Dedifferentiated amniotic fluid mesenchymal stem cell (primary cell): Measurements from ENCODE around the gene UCHL5.

Experiments used
- DNase-seq: peaks from one replicate; pipeline ENCODE4 v3.0.0-alpha.2; 2016; ENCODE audit errors: extremely low spot score

UCHL5 gene, protein sequence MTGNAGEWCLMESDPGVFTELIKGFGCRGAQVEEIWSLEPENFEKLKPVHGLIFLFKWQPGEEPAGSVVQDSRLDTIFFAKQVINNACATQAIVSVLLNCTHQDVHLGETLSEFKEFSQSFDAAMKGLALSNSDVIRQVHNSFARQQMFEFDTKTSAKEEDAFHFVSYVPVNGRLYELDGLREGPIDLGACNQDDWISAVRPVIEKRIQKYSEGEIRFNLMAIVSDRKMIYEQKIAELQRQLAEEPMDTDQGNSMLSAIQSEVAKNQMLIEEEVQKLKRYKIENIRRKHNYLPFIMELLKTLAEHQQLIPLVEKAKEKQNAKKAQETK

DNA sequence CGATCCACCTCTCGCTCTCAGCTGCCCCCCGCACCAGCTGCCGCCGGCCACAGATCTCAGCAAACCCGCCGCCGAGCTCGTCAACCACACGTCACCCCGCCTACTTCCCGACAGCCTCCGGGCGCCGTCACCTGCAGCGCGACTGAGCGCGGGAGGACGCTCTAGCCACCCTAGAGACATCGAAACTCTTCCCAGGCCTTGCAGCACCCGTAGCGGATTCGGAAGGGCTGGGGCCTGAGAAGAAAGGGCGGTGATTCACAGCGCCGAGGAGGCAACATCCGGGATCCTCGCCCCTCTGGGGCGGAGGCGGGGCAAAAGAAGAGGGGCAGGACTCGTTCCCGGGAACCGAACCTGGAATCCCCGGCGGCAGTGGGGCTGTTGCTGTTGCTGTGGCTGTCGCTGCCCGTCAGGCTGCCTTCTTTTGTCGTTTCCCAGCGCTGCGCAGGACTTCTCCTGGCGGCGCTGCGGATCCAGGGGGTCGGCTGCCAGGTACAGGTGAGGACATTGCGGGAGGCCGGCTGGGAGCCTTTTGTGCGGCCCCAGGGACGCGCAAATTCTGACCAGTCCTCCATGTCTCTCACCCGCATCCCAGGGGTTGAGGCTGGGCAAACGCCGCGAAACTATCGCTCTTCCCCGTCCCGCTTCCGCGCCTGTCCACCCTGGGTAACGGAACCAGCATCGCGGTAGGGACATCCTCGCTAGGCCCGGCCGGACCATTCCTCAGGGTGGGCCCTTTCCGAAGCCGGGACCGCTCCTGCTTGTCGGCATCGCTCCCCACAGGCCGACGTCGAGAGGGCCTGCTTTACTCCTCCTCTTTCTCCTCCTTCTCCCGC lies at the start of gene UCHL5, which contains the start of gene RO60:
TSS of gene UCHL5 (minus strand) at position 79 of the 833 bp plus-strand sequence. CDS start 100 bp downstream, outside the sequence.
TSS of gene RO60 (plus strand) at position 331 of the 833 bp plus-strand sequence. CDS start 9,443 bp downstream, outside the sequence.
- DNase-seq = peak; percentile 96

DNA sequence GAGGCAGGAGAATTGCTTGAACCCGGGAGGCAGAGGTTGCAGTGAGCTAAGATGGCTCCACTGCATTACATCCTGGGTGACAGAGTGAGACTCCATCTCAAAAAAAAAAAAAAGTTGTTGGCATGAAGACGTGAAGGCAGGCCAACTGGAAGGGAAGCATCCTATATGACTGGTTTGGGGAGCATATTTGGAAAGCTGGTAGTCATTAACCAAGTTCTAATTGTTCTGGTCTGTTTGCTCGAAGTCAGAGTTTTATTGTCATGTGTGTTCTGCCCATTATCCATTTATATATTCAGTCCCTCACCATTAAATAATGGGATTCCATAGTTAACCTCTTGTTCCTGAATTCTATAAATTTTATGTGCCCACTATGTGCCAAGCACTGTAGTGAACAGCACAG lies 49.3 kb upstream of the UCHL5 start:
- no peak for DNase-seq

DNA sequence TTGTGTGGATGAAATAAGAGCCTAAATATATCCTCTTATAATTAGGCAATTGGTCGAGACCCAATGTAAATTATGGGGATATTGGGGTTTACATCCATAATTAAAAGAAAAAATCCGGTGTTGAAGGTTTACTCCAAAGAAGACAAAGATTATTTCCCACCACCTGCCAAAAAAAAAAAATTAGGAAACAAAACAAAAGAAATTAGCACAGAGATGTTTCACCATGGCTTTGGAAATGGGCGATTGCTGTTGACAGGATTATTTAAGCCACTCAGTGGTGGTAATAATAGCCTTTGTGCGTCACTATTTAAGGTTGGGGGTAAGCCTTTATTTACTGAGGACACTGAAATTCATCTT lies 46.6 kb upstream of the UCHL5 start:
- no peak for DNase-seq

DNA sequence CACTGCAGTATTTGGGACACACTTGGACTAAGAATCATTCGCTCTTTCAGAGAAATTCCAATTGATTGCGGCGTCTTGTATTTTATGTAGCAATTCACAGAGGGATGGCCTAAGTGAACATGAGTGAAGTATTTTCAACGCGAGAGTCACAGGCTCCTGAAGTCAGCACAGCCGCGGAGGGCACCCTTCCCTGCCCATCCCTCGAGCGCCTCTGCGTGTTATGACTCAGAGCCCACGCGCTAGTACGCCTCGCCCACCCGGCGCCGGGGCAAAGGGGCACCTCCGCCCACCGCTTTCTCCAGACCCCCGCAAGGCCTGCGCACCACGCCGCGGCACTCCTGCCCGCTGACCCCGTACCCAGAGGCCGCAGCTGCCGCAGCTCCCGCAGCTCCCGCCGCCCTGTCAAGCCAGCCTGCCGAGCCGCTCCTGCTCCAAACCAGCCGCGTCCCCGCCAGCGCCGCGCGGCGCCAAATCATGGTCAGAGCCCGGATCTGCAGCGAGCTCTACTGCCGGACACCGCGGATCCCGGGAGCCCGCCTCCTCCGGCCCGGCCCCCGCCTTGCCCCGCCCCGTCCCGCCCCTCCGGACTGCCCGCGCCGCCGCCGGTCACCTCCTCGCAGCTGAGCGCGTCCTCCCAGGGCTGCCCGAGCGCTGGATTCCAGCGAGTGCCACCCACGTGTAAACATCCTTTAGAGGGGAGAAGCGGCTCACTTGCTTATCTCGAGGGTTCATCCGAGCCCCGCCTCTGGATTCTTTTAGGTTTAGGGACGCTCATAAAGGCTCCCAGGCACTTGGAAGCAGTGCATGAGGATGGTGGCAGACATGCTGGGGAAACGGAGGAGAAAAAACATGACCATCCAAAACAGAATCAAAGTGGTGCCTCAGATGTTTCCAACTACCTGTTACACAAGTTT lies 46.0 kb upstream of the UCHL5 start, which contains the start of gene GLRX2:
TSS of gene GLRX2 (minus strand) at position 508 of the 914 bp plus-strand sequence. CDS start at position 476, 32 bp downstream.
- DNase-seq = peak; percentile 88

DNA sequence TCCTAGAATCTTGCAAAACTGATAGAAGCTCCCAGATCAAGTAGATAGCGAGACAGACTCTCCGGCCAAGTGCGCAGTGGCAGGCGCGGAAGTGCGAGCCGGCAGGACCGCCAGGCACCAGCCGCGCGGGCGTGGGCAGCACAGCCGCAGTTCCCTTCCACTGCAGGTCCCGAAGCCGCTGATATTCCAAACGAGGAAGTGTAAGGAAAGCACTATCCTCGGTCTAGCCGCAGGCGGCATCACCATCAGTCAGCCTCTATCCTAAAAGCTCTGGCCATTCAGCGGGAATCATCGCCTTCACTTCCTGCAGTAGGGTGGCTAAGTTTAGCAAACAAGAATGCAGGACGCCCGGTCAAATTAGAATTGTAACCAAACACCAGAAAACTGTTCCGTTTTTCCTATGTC lies 45.3 kb upstream of the UCHL5 start:
- peak; percentile 38 for DNase-seq

DNA sequence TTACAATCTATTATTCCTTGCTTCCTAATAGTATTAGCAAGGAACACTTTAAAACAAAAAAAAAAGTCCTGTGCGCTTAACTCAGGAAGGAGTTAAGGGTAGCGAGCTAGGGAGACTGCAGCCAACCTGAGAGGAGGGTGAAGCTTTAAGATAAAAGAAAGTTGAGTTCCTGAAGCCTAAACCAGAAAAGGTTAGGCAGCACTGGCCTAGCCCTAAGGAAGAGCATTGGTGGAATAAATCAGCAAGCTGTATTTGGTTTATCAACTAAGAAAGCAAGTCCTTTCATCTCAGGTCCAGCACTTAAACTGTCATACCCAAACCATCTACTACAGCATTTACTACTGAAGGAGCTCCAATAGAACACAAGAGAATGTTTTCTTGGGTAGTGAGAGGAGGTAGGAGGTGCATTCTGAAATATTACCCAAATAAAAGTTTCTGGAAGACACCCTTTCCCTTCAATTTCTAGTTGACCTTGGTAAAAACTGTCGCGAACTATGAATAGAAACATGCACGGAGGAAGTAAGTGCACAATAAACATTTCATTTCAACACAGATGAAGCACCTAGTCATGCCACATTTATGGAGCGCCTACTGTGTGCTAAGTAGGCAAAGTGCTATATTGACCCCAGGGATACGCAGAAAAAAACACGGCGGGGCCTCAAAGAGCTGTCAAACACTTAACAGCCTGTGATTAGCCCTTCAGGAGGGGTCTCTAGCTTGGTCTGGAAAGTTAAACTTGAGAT lies 44.8 kb upstream of the UCHL5 start:
- no peak for DNase-seq

DNA sequence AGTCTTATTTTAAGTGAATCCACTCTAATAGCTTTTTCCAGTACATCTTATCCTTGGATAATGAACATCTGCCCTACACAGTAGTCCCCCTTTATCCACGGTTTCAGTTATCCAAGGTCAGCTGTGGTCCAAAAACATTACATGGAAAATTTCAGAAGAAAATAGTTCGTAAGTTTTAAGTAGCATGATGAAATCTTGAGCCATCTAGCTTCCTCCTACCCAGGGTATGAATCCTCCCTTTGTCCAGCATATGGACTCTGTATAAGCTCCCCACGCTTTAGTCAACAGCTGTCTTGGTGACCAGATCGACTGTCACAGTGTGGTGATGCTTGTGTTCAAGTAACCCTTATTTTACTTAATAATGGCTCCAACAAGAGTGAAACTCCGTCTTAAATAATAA lies 43.5 kb upstream of the UCHL5 start:
- DNase-seq = no peak

DNA sequence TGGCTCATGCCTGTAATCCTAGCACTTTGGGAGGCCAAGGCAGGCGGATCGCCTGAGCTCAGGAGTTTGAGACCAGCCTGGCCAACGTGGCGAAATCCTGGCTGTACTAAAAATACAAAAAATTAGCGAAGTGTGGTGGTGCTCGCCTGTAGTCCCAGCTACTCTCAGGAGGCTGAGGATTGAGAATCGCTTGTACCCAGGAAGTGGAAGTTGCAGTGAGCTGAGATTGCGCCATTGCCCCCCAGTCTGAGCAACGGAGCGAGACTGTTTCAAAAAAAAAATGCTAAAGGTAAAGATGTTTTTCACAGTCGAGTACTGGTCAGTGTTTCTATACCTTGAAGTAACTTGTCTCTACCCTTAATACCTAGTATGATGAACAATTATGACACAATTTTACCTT lies 35.0 kb upstream of the UCHL5 start:
- DNase-seq = no peak

DNA sequence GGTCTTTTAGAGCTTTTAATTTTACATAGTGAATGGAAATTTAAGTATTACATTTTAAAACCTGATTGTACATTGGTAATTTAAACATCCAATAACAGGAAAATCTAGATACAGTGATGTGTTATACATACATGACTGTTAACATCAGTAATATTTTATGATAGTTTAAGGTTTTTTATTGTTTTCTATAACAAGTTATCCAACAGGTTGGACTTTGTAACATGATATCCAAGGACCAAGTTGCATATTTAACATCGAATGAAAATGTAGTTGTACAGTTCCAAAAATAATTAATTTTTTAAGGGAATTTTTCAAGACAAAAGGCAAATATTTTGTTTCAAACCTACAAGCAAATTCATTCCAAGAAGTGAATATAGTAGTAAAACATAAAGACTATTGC lies 31.7 kb upstream of the UCHL5 start:
- no peak for DNase-seq

DNA sequence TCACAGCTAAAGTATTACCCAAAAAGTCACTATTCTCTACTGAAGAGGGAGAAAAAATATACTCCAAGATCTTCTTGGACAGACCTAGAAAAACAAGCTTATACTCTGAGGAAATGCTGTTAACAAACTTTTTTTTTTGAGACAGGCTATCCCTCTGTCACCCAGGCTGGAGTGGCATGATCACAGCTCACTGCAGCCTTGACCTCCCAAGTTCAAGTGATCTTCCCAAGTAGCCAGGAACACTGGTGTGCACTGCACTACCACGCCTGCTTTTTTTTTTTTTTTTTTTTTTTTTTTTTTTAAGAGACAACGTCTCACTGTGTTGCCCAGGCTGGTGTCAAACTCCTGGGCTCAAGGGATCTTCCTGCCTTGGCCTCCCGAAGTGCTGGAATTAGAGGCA lies 28.7 kb upstream of the UCHL5 start:
- no peak for DNase-seq

DNA sequence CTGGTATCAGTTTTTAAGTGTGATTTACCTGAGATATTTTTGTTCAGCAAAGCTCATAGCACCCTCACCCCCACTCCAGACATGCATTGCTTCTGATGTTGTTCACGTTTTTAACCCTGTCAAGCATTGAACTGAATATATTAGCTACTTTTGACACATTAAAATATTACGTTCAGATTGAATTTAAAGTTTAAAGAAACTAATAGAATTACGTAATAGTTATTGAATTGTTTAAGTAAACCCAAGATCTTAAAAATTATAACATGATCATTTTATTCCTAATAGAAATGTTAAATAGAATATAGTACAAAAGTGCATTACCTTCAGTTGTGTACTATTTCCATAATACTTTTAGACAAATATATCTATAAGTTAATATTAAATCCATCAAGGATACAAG lies 27.2 kb upstream of the UCHL5 start:
- DNase-seq = no peak

DNA sequence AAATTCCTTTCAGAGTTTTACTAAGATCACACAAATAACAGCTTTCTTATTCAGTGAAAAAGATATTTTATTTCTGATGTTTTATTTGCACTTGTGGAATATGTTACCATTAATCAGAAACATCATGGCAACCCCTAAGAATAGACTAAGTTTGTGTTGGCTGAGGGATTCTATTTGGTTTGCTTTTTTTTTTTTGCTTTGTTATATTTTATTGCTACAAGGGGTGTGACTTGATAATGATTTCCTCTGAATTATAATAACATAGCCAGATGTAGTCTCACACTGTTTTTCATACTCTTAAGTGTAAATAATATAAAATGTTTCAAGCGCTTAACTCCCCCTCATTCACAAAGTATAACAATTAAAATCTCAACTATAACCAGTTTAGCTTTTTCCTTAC lies 26.1 kb upstream of the UCHL5 start:
- DNase-seq = no peak

DNA sequence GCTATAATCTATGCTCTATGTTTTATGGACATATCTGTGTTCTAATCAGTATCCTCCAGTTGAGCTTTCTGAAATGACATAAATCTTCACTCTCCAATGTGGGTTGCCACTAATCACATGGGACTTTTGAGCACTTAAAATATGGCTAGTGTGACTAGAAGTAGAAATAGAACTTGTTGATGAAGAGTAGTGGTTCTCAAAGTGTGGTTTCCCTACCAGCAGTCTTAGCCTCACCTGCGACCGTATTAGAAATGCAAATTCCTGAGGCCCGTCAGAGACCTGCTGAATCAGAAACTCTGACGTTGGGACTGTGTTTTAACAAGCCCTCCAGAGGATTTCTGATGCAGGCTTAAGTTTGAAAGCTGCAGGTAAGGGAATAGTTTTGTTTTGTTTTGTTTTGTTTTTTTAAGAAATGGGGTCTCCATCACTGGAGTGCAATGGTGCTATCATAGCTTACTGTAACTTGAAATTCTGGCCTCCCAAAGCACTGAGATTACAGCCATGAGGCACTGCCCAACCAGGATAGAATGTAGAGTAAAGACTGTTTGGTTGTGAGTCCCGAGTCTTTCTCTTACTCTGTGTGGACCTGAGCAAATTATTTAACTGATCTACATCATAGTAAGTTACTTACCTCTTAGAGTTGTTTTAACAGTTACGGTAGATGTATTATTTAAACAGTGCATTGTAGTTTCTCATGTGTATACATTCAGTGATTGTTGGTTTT lies 24.4 kb upstream of the UCHL5 start:
- no peak for DNase-seq

DNA sequence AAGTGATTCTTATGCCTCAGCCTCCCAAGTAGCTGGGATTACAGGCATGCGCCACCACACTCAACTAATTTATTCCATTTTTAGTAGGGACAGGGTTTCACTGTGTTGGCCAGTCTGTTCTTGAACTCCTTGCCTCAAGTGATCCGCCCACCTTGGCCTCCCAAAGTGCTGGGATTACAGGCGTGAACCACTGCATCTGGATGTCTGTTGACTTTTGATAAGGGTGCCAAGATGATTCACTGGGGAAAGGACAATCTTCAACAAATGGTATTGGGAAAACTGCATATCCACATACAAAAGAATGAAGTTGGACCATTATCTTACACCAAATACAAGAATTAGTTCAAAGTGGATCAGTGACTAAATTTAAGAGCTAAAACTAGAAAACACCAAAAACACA lies 20.0 kb upstream of the UCHL5 start:
- DNase-seq = no peak

DNA sequence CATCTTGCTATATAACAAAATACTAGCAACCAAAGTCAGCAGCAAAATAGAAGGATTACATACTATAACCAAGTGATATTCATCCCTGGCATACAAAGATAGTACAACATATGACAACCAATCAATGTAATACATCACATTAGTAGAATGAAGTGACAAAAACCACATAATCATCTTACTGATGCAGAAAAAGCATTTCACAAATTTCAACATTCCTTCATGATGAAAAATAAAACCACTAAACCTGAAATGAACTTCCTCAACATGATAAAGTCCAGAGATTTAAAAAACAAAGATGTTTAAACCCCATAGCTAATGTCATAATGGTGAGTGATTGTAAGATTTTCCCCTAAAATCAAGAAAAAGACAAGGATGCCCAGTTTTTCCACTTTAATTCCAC lies 18.8 kb upstream of the UCHL5 start:
- no peak for DNase-seq

DNA sequence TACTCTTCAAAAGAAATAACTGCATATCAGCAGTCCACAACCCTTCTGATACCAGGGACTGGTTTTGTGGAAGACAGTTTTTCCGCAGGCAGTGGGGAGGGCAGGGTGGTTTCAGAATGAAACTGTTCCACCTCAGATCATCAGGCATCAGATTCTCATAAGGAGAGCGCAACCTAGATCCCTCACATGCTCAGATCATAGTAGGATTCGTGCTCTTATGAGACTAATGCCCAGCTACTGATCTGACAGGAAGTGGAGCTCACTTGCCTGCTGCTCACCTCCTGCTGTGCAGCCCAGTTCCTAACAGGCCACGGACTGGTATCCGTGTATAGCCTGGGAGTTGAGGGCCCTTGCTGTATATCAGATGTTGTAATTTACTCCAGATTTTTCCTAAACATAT lies 11.8 kb upstream of the UCHL5 start:
- DNase-seq = no peak

DNA sequence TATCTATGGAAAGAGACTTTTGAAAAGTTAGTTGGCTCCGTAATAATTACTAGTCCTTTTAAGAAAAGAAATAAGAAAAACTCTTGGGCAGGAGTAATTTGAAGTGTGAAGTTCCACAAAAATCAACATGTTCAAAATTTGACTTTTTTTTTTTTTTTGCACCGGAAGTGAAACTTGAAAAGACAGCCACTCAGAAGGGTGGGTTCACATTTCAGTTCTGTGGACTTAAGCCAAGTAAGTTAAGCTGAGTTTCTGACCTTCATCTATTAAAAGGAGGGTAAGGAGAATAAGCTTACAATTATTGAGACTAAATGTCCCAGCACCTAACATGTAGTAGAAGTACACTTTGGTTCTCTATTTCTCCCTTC lies 11.2 kb upstream of the UCHL5 start:
- no peak for DNase-seq

DNA sequence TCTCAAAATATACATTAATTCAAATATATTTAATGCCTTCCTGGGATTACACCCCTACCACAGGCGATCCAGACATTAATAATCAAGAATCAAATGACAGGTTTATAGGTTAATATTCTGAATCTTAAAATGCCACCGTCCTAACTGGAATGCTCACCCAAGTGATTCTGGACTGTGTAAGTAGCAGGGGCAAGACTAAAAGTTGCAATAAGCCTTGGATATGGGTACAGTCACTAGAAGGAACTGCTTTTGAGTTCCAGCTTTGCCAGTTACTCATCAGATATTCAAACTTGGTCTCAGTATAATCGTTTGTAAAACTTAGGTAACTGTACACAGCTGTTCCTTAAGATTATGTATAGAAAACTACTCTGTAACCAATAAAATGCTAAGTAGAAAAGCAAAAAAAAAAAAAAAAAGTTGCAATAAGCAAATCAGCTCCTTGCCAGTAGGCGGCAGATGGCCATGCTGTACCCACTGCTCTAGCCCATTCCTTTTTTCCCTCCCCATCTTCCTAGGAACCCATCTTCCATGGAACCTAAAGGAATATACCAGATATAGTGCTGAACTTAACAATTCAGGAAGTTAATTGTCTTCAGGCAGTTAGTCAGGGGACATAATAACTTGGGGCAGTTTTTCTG lies 10.7 kb upstream of the UCHL5 start:
- DNase-seq = no peak

DNA sequence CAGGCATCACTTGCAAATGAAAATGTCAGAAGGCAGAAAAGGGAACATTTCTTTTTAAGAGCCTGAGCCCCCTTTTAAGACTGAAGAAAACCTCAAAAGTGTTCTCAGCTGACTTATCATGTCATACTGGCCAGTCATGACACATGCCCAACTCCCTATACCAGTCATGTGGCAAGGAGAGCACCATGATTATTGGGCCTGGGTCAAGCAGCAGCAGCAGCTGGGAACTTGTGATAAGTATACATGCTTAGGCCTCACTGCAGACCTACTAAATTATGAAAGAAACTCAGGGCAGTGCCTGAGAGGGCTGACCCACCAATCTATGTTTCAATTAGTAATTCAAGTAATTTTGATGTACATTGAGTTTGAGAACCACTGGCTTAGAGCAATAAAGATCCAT lies 8.9 kb upstream of the UCHL5 start:
- no peak for DNase-seq

DNA sequence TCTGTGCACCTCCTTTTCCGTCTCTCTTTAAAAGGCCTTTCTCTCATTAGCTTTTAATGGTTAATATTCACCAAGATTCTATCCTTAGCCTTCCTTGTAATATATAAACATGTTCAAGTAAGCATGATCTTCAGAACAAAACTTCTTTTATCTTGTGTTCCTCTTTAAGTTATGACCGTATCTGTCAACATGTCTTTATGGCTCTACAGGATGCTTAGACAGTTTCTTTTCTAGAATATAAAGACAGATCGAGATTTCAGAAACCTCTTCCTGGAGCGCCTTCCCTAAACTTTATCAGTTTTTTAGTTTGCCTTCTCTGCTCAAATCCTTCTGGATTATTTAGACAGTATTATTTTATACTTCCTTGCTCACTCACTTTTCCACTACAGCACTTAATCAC lies 7.4 kb upstream of the UCHL5 start:
- no peak for DNase-seq
